Measurements from ENCODE around the gene WDR53. TPM values are rescaled to one million over a fixed set of nuclear protein-coding genes. Genes with fewer than 3 reads are reported as not detected.

The WDR53 gene
- total RNA-seq, 1 donor from 2014 or later = 13.5 TPM

- DNase-seq (ENCODE audit: extremely low spot score in 2 of 2) = no peak
- intact Hi-C loops (cut with DNase I) = no loop called here
Measured at GRCh38 chr3:196518966-196519717, 49.2 kb downstream of the WDR53 start.

DNA sequence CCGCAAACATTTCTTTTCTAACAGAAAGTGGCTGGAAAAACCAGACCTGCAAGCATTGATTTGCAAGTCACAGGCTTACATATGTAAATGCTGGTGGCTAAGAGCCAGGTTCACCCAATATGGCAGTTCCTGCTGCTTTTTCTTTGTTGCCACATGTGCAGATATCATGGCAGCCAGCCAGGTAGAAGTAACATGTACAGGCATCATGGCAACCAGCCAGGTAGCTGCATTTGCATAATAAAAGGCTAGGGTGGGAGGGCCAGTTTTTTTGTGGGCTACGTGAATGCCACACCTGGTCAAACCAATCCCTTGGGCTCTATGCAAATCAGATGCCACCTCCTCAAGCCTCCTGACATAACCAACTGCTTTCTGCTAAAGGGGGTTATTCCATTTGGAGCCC, 50.4 kb downstream of the WDR53 start:
- Histone ChIP-seq H3K4me1 (no peaks in the 10 kb centered on the region), H3K36me3 (no peaks in the 10 kb centered on the region), H3K27me3 (no peaks in the 10 kb centered on the region), H3K4me3 (no peak overlapping the region), H3K27ac (no peak overlapping the region), H3K9me3 (peaks cover 23% of the 10 kb centered on the region)
- no peak for TF ChIP-seq POLR2AphosphoS5 (IDR thresholded peaks at IDR 0.05; ENCODE audit: insufficient read depth in 1 of 2, low read depth in 1 of 2)
- TF ChIP-seq, protein P1, sequence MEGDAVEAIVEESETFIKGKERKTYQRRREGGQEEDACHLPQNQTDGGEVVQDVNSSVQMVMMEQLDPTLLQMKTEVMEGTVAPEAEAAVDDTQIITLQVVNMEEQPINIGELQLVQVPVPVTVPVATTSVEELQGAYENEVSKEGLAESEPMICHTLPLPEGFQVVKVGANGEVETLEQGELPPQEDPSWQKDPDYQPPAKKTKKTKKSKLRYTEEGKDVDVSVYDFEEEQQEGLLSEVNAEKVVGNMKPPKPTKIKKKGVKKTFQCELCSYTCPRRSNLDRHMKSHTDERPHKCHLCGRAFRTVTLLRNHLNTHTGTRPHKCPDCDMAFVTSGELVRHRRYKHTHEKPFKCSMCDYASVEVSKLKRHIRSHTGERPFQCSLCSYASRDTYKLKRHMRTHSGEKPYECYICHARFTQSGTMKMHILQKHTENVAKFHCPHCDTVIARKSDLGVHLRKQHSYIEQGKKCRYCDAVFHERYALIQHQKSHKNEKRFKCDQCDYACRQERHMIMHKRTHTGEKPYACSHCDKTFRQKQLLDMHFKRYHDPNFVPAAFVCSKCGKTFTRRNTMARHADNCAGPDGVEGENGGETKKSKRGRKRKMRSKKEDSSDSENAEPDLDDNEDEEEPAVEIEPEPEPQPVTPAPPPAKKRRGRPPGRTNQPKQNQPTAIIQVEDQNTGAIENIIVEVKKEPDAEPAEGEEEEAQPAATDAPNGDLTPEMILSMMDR (IDR thresholded peaks at IDR 0.05) = no peak
- no peak for TF ChIP-seq POLR2A (IDR thresholded peaks at IDR 0.05)
- intact Hi-C loops (cut with DNase I) = no loop called here
- DNase-seq (ENCODE audit: extremely low spot score in 2 of 2) = no peak

More at GRCh38 chr3:196518966-196519717, 49.2 kb downstream of the WDR53 start:
- H3K9me3 ChIP-seq = peaks cover 23% of the 10 kb centered on the region
- H3K4me1 ChIP-seq = no peaks in the 10 kb centered on the region
- TF ChIP-seq, protein P1 (IDR thresholded peaks at IDR 0.05) = peak in 2 of 3 experiments; percentile 30 to 36
- no peak for TF ChIP-seq POLR2AphosphoS5 (IDR thresholded peaks at IDR 0.05; ENCODE audit: insufficient read depth in 1 of 2, low read depth in 1 of 2)
- no peak overlapping the region for H3K4me3 ChIP-seq
- no peak overlapping the region for H3K27ac ChIP-seq
- no peaks in the 10 kb centered on the region for H3K27me3 ChIP-seq
- no peaks in the 10 kb centered on the region for H3K36me3 ChIP-seq

DNA sequence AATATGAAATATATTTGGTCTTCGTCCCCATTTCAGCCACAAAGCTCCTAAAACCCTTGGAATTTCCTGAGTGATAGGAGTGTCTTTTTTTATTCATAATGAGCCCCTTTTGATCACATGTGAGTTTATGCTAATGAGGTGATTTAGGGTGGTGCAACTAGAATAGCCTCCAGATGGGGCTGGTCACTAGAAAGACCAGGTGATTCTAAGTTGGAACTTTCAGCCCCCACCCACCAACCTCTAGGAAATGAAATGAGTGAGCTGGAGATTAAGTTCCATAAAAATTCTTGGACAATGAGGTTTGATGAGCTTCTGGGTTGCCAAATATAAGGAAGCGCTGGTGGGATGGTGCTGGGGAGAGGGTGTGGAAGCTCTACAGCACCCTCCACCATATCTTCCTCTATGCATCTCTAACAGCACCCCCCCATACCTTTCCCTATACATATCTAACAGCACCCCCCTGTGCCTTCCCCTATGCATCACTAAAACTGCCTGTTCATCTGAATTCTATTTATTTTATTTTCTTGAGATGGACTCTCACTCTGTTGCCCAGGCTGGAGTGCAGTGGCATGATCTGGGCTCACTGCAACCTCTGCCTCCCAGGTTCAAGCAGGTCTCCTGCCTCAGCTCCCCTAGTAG, 51.1 kb downstream of the WDR53 start:
- intact Hi-C loops (cut with DNase I) = no loop called here
- H3K9me3 ChIP-seq = peaks cover 23% of the 10 kb centered on the region
- H3K4me1 ChIP-seq = no peaks in the 10 kb centered on the region
- no peak for TF ChIP-seq POLR2A (IDR thresholded peaks at IDR 0.05)
- no peak for TF ChIP-seq POLR2AphosphoS5 (IDR thresholded peaks at IDR 0.05; ENCODE audit: insufficient read depth in 1 of 2, low read depth in 1 of 2)
- TF ChIP-seq, protein P1 (IDR thresholded peaks at IDR 0.05) = no peak
- H3K27me3 ChIP-seq = no peaks in the 10 kb centered on the region
- no peak for DNase-seq (ENCODE audit: extremely low spot score in 2 of 2)
- no peak overlapping the region for H3K4me3 ChIP-seq
- no peak overlapping the region for H3K27ac ChIP-seq
- no peaks in the 10 kb centered on the region for H3K36me3 ChIP-seq

GRCh38 chr3:196514913-196515621, 53.3 kb downstream of the WDR53 start, which contains the start of gene SMCO1:
Gene SMCO1 (minus strand): TSS chr3:196515346. CDS start chr3:196515209, 137 bp downstream.
- Histone ChIP-seq H3K4me1 (no peaks in the 10 kb centered on the region), H3K9me3 (peaks cover 17% of the 10 kb centered on the region), H3K36me3 (no peaks in the 10 kb centered on the region), H3K4me3 (no peak within 1 kb of the TSS), H3K27me3 (no peaks in the 10 kb centered on the region), H3K27ac (no peak within 1 kb of the TSS)
- DNase-seq (ENCODE audit: extremely low spot score in 2 of 2) = no peak
- intact Hi-C loops (cut with DNase I) = no loop called here
- TF ChIP-seq POLR2AphosphoS5 (IDR thresholded peaks at IDR 0.05; ENCODE audit: insufficient read depth in 1 of 2, low read depth in 1 of 2) (no peak), POLR2A (IDR thresholded peaks at IDR 0.05) (no peak)
- TF ChIP-seq, protein P1 (IDR thresholded peaks at IDR 0.05) = no peak
